Activated CD8-positive, alpha-beta memory T cell treated with anti-CD3 and anti-CD28 coated beads for 4 hours (primary cell): ENCODE measurements around the gene ST6GALNAC3.
"Not testable (repeated sequence)": the region's sequence is repeated elsewhere in the genome, so short reads cannot be mapped to it uniquely, and the experiment has no call there.

ENCODE experiments used
- DNase-seq, 2 donors: peaks; one replicate each; pipeline ENCODE4 v3.0.0-alpha.2; 2020; ENCODE audit warnings: low read depth in 2 of 2

Gene ST6GALNAC3

GRCh38 chr1:76340056-76340455 is 265.5 kb downstream of the ST6GALNAC3 start:
- no peak for DNase-seq

- not testable (repeated sequence) for DNase-seq
Measured at GRCh38 chr1:76341816-76342215, 267.3 kb downstream of the ST6GALNAC3 start.

- DNase-seq, result no peak
Measured at GRCh38 chr1:76343356-76343755, 268.8 kb downstream of the ST6GALNAC3 start.

GRCh38 chr1:76351655-76352054 is 277.1 kb downstream of the ST6GALNAC3 start:
- no peak for DNase-seq

GRCh38 chr1:76352741-76353435 is 278.3 kb downstream of the ST6GALNAC3 start:
- no peak for DNase-seq

GRCh38 chr1:76354236-76354635 is 279.7 kb downstream of the ST6GALNAC3 start:
- DNase-seq, result no peak

- no peak for DNase-seq
Measured at GRCh38 chr1:76366726-76367125, 292.2 kb downstream of the ST6GALNAC3 start.

- no peak for DNase-seq
Measured at GRCh38 chr1:76371941-76372340, 297.4 kb downstream of the ST6GALNAC3 start.

- no peak for DNase-seq
Measured at GRCh38 chr1:76374086-76374485, 299.5 kb downstream of the ST6GALNAC3 start.

GRCh38 chr1:76377247-76377646 is 302.7 kb downstream of the ST6GALNAC3 start:
- DNase-seq, result no peak

- DNase-seq, result no peak
Measured at GRCh38 chr1:76379506-76379905, 305.0 kb downstream of the ST6GALNAC3 start.

- no peak for DNase-seq
Measured at GRCh38 chr1:76381450-76382097, 307.0 kb downstream of the ST6GALNAC3 start.

- no peak for DNase-seq
Measured at GRCh38 chr1:76388261-76388660, 313.7 kb downstream of the ST6GALNAC3 start.

- DNase-seq, result no peak
Measured at GRCh38 chr1:76390456-76390855, 315.9 kb downstream of the ST6GALNAC3 start.

- no peak for DNase-seq
Measured at GRCh38 chr1:76395059-76395458, 320.5 kb downstream of the ST6GALNAC3 start.

- no peak for DNase-seq
Measured at GRCh38 chr1:76402128-76402527, 327.6 kb downstream of the ST6GALNAC3 start.

- no peak for DNase-seq
Measured at GRCh38 chr1:76408303-76408702, 333.8 kb downstream of the ST6GALNAC3 start.

- DNase-seq, result no peak
Measured at GRCh38 chr1:76410499-76410898, 336.0 kb downstream of the ST6GALNAC3 start.

GRCh38 chr1:76418531-76418930 is 344.0 kb downstream of the ST6GALNAC3 start:
- DNase-seq, result no peak

GRCh38 chr1:76419603-76420002 is 345.1 kb downstream of the ST6GALNAC3 start:
- no peak for DNase-seq

GRCh38 chr1:76425201-76426145 is 350.9 kb downstream of the ST6GALNAC3 start:
- no peak for DNase-seq

GRCh38 chr1:76426606-76427005 is 352.1 kb downstream of the ST6GALNAC3 start:
- DNase-seq, result no peak
